ENCODE results near the gene PRDX1. TPM values are rescaled to one million over a fixed set of nuclear protein-coding genes. Genes with fewer than 3 reads are reported as not detected.
A peak's percentile ranks its signal among the peaks of the same experiment; 100 is the strongest.

The PRDX1 gene
- polyA plus RNA-seq, 3 donors, result 116 to 362 (median 294) TPM

GRCh38 chr1:45465277-45465676 is 56.4 kb downstream of the PRDX1 start:
- no peaks in the 10 kb centered on the region for H3K27me3 ChIP-seq (ENCODE audit: control insufficient read depth in 2 of 2, insufficient read depth in 2 of 2, low read length in 2 of 2)
- peaks cover 2 to 8% of the 10 kb centered on the region in 2 donors for H3K36me3 Mint-ChIP-seq
- peak overlapping the region in 1 of 7 donors; percentile 64 for H3K27ac Mint-ChIP-seq

More at GRCh38 chr1:45465277-45465676, 56.4 kb downstream of the PRDX1 start:
- no peaks in the 10 kb centered on the region for H3K9me3 ChIP-seq (replicated peaks in 1 of 2; ENCODE audit: control insufficient read depth in 1 of 2, insufficient read depth in 1 of 2, low read length in 2 of 2)
- intact Hi-C loops (cut with micrococcal nuclease), result no loop called here
- no peak overlapping the region for H3K9ac ChIP-seq (ENCODE audit: insufficient read depth, low read length, poor library complexity, severe bottlenecking)
- H3K36me3 ChIP-seq (replicated peaks in 1 of 2; ENCODE audit: control insufficient read depth in 1 of 2, insufficient read depth in 2 of 2, low read length in 2 of 2), result no peaks in the 10 kb centered on the region
- H3K4me3 ChIP-seq (replicated peaks in 1 of 3; ENCODE audit: low read depth in 2 of 3, low read length in 3 of 3), result no peak overlapping the region
- TF ChIP-seq CTCF (IDR thresholded peaks at IDR 0.05), result no peak
- Mint-ChIP-seq H3K4me3 (no peak overlapping the region), H3K27me3 (ENCODE audit: low read depth in 3 of 3) (peaks cover 0 to 7% (median 2%) of the 10 kb centered on the region in 3 donors), H3K4me1 (no peaks in the 10 kb centered on the region), H3K9me3 (no peaks in the 10 kb centered on the region)
- H3K27ac ChIP-seq (ENCODE audit: low read depth in 1 of 2, low read length in 2 of 2), result no peak overlapping the region
- no peak overlapping the region for H3K4me2 ChIP-seq (replicated peaks; ENCODE audit: extremely low read depth, low read length, poor library complexity, severe bottlenecking)
- H2AFZ ChIP-seq (ENCODE audit: insufficient read depth, low read depth, low read length, poor library complexity, severe bottlenecking), result no peak overlapping the region
- H3K4me1 ChIP-seq (ENCODE audit: control insufficient read depth in 1 of 2, insufficient read depth in 2 of 2, low read length in 2 of 2), result no peaks in the 10 kb centered on the region
- DNase-seq, result no peak
- no peaks in the 10 kb centered on the region for H4K20me1 ChIP-seq (ENCODE audit: insufficient read depth, low read length)
- no peaks in the 10 kb centered on the region for H3K79me2 ChIP-seq (ENCODE audit: insufficient read depth, low read length)

Other genes starting within 250 kb of the PRDX1 start
- under 1 TPM in 1 of 3 donors, not detected in 2; 0.17 TPM for gene HPDL, start 195.0 kb downstream of the PRDX1 start, polyA plus RNA-seq
- gene TOE1, start 181.7 kb downstream of the PRDX1 start, polyA plus RNA-seq, result 1 to 10 TPM; 3.9 to 8.1 (median 5.8) TPM
- gene MUTYH, start 181.4 kb downstream of the PRDX1 start, polyA plus RNA-seq, result 10 to 100 TPM in 1 of 3 donors, 1 to 10 TPM in 2; 6.7 to 22.9 (median 8.1) TPM
- gene TESK2, start 30.7 kb downstream of the PRDX1 start, polyA plus RNA-seq, result 10 to 100 TPM in 1 of 3 donors, 1 to 10 TPM in 2; 3.9 to 13.1 (median 4.1) TPM
- 1 to 10 TPM in 1 of 3 donors, under 1 TPM in 2; 0.23 to 3.3 (median 0.97) TPM for gene CCDC163, start 21.8 kb downstream of the PRDX1 start, polyA plus RNA-seq
- under 1 TPM in 2 of 3 donors, not detected in 1; 0.37 to 0.72 TPM for gene MMACHC, start 21.6 kb downstream of the PRDX1 start, polyA plus RNA-seq
- 100 to 1,000 TPM; 219 to 245 (median 219) TPM for gene AKR1A1, start 28.9 kb upstream of the PRDX1 start, polyA plus RNA-seq
- 10 to 100 TPM; 24.4 to 44.6 (median 27.5) TPM for gene NASP, start 62.2 kb upstream of the PRDX1 start, polyA plus RNA-seq
- gene CCDC17, start 102.2 kb upstream of the PRDX1 start, polyA plus RNA-seq, result 1 to 10 TPM in 1 of 3 donors, not detected in 2; 4.4 TPM
- 10 to 100 TPM; 71.6 to 93.3 (median 79.5) TPM for gene GPBP1L1, start 164.6 kb upstream of the PRDX1 start, polyA plus RNA-seq
- gene TMEM69, start 166.3 kb upstream of the PRDX1 start, polyA plus RNA-seq, result 10 to 100 TPM; 27.6 to 43.4 (median 36.2) TPM
- gene IPP, start 228.8 kb upstream of the PRDX1 start, polyA plus RNA-seq, result 1 to 10 TPM in 2 of 3 donors, under 1 TPM in 1; 0.35 to 1.4 (median 1.4) TPM